Stimulated activated CD4-positive, alpha-beta T cell treated with anti-CD3 and anti-CD28 coated beads, Interleukin-2, amount 100 ng/mL, for 24 hours (primary cell): ENCODE data around the gene MED13L.
"Not testable (repeated sequence)": the region's sequence is repeated elsewhere in the genome, so short reads cannot be mapped to it uniquely, and the experiment has no call there.

Experiments used
- DNase-seq, 2 donors: peaks; one replicate each; pipeline ENCODE4 v3.0.0-alpha.2; 2020

MED13L gene

GRCh38 chr12:116043659-116044535 lies 233.6 kb downstream of the MED13L start:
- no peak for DNase-seq

GRCh38 chr12:116040402-116040801 lies 237.1 kb downstream of the MED13L start:
- DNase-seq, result no peak

- no peak for DNase-seq
These were observed 238.4 kb downstream of the MED13L start for GRCh38 chr12:116039081-116039480.

- no peak for DNase-seq
These were observed 239.3 kb downstream of the MED13L start for GRCh38 chr12:116037941-116038837.

GRCh38 chr12:116033765-116034164 lies 243.7 kb downstream of the MED13L start:
- DNase-seq, result no peak

- DNase-seq, result not testable (repeated sequence)
These were observed 245.9 kb downstream of the MED13L start for GRCh38 chr12:116031624-116032023.

GRCh38 chr12:116028619-116029018 lies 248.9 kb downstream of the MED13L start:
- no peak for DNase-seq

- DNase-seq, result no peak
These were observed 250.0 kb downstream of the MED13L start for GRCh38 chr12:116027551-116027821.

- no peak for DNase-seq
These were observed 250.5 kb downstream of the MED13L start for GRCh38 chr12:116026768-116027550.

GRCh38 chr12:116026346-116026745 lies 251.1 kb downstream of the MED13L start:
- no peak for DNase-seq

GRCh38 chr12:116024769-116025168 lies 252.7 kb downstream of the MED13L start:
- no peak for DNase-seq

- no peak for DNase-seq
These were observed 258.1 kb downstream of the MED13L start for GRCh38 chr12:116019415-116019814.

- no peak for DNase-seq
These were observed 259.2 kb downstream of the MED13L start for GRCh38 chr12:116018282-116018681.

GRCh38 chr12:116015525-116015924 lies 262.0 kb downstream of the MED13L start:
- no peak for DNase-seq

- no peak for DNase-seq
These were observed 264.7 kb downstream of the MED13L start for GRCh38 chr12:116012757-116013156.

- no peak for DNase-seq
These were observed 266.3 kb downstream of the MED13L start for GRCh38 chr12:116011217-116011616.

GRCh38 chr12:116010467-116010866 lies 267.0 kb downstream of the MED13L start:
- DNase-seq, result no peak

GRCh38 chr12:116009805-116010204 lies 267.7 kb downstream of the MED13L start:
- no peak for DNase-seq

- no peak for DNase-seq
These were observed 271.4 kb downstream of the MED13L start for GRCh38 chr12:116006141-116006540.

GRCh38 chr12:116002890-116003536 lies 274.5 kb downstream of the MED13L start:
- no peak for DNase-seq

GRCh38 chr12:116000252-116000651 lies 277.2 kb downstream of the MED13L start:
- no peak for DNase-seq

GRCh38 chr12:115999582-115999981 lies 277.9 kb downstream of the MED13L start:
- DNase-seq, result no peak
